GM12892 (cell line): ENCODE measurements around the gene COL4A6.

Experiments used
- DNase-seq: peaks from one replicate; pipeline ENCODE4 v3.0.0; 2011; ENCODE audit not compliant: insufficient read length
- FAIRE-seq: peaks from 2 replicates; lab custom pipeline; 2011; peaks lifted over from hg19 to GRCh38; lab: Jason Lieb, UNC
- POLR2A ChIP-seq: IDR thresholded peaks from 2 replicates; pipeline ENCODE4 v1.6.1; 2011; ENCODE audit warnings: low read depth, low read length, control low read depth
- POLR2AphosphoS5 ChIP-seq: IDR thresholded peaks from 2 replicates; pipeline ENCODE4 v1.6.1; 2011; ENCODE audit warnings: low read depth, low read length, control low read depth
- TAF1 ChIP-seq: IDR thresholded peaks from 2 replicates; pipeline ENCODE4 v1.6.1; 2011; ENCODE audit warnings: low read depth, mild to moderate bottlenecking, control low read depth, low read length, borderline replicate concordance

COL4A6 gene

DNA sequence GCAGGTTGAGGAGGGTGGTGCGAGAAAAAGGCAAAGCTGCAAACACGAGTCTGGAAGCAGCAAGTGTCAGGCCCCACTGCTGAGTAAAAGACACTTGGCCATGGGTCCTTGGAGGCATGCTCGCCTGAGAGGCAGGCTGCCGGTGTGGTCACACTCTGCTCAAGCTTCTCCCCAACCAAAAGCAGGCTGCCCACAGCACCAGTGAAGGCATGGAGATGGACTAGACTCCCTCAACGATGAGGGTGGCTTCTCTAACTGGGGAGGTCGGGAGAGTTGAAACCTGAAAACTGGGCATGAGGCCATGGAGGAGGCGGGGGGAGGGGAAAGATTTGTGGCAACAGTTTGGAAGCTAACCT lies 260.1 kb downstream of the COL4A6 start:
- TF ChIP-seq POLR2A (no peak), TAF1 (no peak), POLR2AphosphoS5 (no peak)
- FAIRE-seq (no peak), DNase-seq (no peak)

DNA sequence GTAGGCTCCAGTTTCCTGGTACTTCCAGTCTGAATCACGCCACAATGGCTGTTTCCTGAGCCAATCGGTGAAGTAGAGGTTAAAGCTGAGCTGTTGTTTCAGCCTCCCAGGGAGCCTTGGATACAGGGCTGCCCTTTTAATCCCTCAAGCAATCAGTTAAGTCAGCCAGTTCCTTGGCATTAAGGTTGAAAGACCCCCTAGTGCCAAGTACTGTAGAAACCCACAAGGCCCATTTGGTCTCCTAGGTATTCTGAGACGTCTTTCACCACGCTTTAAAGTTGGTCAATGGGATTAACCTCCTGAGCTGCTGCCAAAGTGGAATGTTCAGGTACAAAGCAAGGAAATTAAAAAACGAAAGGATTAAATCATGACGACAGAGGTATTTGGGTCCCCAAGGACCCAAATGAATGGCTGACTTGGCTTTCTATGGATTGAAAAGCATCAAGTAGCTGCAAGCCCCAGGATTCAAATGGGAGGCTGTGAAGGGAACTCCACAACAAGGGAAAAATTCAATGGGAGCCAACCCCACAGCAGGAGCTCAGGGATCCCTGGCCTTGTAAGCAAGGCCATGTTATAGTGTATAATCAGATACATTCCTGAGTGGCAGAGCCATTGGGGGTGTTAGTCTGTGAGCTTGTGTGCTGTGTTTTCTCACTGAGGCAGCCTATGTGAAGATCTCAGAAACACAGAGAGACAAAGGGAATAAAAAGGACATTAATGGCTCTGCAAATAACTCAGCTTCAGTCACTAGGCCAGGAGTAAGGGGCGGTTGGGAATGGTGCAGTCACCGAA lies 260.7 kb downstream of the COL4A6 start:
- FAIRE-seq (no peak), DNase-seq (no peak)
- no peak for TF ChIP-seq POLR2AphosphoS5
- TF ChIP-seq TAF1 = no peak
- TF ChIP-seq POLR2A = no peak

DNA sequence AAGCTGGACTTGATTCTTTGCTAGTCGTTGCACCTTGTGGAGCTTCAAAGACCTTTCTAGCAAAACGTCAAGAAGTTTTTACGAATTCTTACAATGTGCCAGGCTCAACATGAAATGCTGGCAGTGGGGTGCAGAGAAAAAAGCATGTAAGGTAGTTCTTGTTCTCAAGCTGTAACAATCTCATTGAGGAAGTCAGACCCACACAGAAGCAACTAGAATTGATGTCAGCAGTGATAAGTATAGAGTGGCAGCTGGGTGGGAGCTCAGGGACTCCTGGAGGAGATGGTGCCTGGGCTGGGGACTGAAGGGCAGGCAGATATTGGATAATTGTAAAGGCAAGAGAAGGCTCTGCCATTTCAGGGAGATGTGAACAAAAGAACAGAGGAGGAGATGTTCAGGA lies 264.3 kb downstream of the COL4A6 start:
- no peak for DNase-seq
- TF ChIP-seq TAF1 (no peak), POLR2A (no peak), POLR2AphosphoS5 (no peak)
- no peak for FAIRE-seq

DNA sequence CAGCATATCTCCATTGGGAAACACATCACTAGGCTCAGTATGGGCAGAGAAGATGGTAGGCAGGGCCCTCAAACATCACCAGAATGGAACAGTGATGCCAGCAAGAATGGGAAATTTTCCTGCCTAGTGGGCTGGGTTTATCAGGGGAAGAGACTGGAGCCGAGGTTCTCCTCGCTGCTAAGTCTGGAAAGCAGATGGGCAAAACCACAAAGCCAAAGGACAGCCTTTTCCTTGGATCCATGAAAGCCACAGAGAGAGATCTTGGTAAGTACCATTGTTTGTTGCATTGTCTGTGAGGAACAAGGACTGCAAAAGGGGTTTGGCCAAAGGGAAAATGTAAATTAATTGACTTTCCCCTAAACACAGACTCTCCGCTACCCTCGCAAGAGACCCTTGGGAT lies 266.6 kb downstream of the COL4A6 start:
- TF ChIP-seq POLR2A (no peak), POLR2AphosphoS5 (no peak), TAF1 (no peak)
- no peak for FAIRE-seq
- no peak for DNase-seq

DNA sequence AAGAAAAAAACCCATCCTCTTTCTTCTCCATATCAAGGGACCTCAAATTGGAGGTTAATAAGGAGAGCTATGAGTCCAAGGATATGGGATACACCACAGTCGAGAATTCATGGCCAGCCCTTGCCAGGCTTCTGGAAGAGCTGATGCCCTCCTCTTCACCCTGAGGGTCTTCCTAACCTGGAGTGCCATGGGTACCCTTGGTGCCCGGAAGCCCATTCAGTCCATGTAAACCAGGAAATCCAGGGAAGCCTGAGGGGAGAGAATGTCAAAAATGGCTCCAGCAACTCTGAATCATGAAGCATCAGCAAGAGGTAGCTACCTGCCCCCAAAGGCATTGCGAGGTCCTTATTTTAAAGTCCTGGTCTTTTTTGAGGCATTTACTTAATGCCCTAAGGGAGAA lies 268.5 kb downstream of the COL4A6 start:
- TF ChIP-seq POLR2A = no peak
- TF ChIP-seq POLR2AphosphoS5 = no peak
- TF ChIP-seq TAF1 = no peak
- no peak for DNase-seq
- no peak for FAIRE-seq

DNA sequence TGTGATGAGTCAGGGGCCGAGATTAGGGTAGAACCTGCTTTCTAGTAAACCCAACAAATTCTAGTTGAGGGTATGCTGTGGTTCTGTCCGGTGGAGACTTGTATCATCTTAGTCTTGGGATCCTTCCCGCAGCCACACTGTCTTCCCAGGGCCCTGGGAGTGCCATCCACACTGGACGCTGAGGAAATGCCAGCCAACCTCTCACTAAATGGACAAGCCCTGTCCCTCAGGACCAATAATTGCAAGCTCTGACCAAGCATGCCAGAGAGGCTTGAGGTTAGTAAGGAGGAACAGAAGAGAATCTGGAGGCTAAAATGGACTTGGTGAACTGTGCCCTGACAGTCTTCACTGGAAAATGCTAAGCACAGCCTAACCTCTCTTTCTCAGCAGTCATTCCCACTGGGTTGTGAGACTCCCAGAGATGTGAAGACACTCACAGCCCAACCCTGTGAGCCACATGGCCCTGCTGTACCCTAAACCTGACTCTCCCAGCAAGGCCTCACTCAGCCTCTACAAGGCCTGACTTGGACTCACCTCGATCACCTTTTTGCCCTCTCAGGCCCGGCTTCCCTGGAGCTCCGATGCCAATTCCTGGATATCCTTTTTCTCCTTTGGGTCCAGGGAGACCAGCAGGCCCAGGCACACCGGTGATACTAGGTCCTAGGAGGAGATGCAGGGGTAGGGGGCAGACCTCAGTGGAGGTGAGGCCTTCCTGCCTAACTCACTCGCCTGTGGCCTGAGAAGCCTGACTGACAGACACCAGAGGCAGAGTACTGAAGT lies 269.1 kb downstream of the COL4A6 start:
- no peak for DNase-seq
- FAIRE-seq = no peak
- no peak for TF ChIP-seq POLR2A
- TF ChIP-seq TAF1 = no peak
- TF ChIP-seq POLR2AphosphoS5 = no peak

DNA sequence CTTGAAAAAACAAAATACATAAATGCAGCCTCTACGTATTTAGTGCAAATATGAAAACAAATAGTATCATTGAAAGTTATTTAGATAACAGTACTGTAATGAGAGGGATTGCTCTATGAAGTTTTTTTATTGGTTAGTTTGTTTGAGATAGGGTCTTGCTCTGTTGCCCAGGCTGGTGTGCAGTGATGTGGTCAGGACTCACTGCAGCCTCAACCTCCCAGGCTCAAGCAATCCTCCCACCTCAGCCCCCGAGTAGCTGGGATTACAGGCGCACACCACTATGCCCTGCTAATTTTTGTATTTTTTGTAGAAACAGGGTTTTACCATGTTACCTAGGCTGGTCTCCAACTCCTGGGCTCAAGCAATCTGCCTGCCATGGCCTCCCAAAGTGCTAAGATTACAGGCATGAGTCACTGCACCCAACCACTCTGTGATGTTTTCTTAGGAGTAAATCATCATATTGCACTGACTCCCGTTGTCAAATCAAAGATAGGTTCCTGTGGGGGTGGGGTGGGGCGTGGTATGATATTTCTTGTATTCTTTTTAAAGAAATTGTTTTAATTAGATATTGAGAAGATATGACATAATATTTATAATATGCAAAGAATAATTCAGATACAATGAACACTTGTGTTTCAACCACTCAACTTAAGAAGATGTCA lies 270.9 kb downstream of the COL4A6 start:
- TF ChIP-seq TAF1 (no peak), POLR2A (no peak), POLR2AphosphoS5 (no peak)
- DNase-seq (no peak), FAIRE-seq (no peak)

DNA sequence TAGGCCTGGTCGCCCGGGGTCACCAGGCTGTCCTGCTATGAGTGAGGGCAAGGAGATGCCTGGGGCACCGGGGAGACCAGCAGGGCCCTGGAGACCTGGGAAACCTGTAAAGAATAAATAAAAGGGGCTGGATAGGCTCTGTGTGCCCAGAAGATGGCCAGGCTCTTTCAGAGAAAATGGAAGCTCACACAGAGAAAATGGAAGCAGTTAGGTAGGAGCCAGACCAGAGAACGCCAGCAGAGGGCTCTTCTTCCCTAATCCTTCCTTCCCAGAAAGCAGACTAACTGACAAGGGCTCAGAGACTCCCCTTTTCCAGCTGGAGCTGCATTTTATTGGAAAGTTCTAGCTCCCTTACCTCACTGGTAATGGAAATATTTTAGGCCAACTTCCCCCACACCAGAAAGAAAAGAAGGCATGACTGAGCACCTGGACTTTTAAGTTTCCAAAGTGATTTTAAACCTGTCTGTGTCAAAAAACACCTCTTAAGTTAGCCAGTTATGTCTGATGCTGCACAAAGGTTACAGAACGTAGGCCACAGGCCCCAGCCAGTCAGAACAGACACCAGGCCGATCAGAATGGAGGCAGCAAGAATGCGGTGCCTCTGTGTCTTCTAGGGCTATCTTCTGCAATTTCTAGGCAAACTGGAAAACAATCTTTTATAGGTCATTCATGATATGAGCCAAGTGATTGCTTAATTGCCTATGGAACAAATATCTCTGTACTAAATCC lies 272.7 kb downstream of the COL4A6 start:
- no peak for FAIRE-seq

DNA sequence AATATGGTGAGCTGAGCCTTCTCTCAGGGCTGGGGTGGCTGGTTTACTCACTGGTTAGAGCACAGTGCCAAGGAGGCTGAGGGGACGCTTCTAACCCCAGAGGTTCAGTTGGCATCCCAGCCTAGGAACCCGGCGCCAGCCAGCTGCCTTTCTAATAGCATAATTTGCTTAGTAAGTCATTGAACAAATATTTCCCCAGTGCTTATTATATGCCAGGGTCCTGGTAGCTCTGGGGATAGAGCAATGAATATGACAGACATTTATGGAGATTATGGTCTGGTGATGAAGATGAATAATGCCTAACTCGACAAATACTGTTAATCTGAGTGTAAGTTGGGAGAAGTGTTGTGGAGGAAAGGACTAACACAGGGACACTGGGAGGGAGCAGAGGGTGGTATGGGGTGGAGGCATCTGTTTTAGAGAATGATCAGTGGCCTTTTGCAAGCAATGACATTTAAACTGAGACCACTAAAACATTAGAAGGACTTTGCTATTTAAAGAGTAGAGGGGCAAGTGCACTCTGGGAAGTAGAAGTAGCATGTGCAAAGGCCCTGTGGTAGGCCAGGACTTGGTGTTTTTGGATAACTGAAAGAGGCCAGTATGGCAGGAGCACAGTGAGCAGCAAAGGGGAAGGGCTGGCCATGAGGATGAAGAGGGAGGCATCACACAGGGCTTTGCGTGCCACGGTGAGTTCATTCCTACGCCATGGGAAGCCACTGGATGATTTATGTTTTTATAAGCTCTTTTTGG lies 274.7 kb downstream of the COL4A6 start:
- DNase-seq = no peak
- FAIRE-seq = no peak
- TF ChIP-seq POLR2A (no peak), TAF1 (no peak), POLR2AphosphoS5 (no peak)

More for the DNA sequence above, 272.7 kb downstream of the COL4A6 start:
- no peak for DNase-seq
- TF ChIP-seq POLR2A = no peak
- no peak for TF ChIP-seq TAF1
- TF ChIP-seq POLR2AphosphoS5 = no peak

DNA sequence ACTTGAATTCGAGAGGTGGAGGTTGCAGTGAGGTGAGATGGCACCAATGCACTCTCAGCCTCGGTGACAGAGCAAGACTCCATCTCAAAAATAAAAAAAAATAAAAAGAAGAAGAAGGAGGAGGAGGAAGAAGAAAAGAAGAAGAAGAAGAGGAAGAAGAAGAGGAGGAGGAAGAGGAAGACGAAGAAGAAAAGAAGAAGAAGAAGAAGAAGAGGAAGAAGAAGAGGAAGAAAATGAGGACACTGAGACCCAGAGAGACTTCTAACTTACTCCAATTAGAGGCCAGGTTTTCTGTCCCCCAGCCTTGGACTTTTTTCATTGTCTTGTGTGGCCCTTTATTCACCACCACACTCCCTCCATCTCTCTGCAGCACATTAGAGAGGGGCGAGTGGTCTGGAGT lies 276.0 kb downstream of the COL4A6 start:
- no peak for FAIRE-seq
- no peak for DNase-seq
- TF ChIP-seq POLR2A = no peak
- TF ChIP-seq TAF1 = no peak

DNA sequence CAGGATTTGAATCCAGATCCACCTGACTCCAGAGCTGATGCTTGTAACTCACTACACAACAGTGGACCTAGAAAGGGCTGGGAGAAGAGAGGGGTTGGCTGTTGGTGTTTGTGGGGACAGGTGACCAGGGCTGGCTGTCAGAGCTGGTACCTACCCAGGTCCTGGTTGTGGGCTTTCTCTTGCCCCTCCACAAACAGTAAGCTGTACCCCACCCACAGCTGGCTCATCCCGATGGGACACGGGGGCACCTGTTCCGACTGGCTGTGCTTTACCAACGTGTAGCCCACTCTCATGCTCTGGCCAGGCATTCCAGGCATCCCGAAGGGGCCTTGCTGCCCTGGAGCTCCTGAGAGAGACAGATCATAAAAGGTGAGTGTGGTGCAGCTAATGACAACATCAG lies 277.9 kb downstream of the COL4A6 start:
- no peak for DNase-seq
- FAIRE-seq = no peak
- TF ChIP-seq POLR2A = no peak
- TF ChIP-seq POLR2AphosphoS5 = no peak
- TF ChIP-seq TAF1 = no peak
